Measurements from ENCODE around the gene IGFL3.

- TF ChIP-seq REST (IDR thresholded peaks at IDR 0.05; ENCODE audit: insufficient read depth in 1 of 2, low read depth in 2 of 2, low read length in 2 of 2) = no peak
- TF ChIP-seq FOXP2 (optimal IDR thresholded peaks at IDR 0.05; ENCODE audit: borderline replicate concordance, extremely low read depth, extremely low read length, insufficient read depth) = no peak
- no peak for TF ChIP-seq TAF1 (IDR thresholded peaks at IDR 0.05; ENCODE audit: borderline replicate concordance, insufficient read depth, low read length)
- no peak for TF ChIP-seq POLR2AphosphoS5 (IDR thresholded peaks at IDR 0.05; ENCODE audit: low read depth, low read length)
These were observed 48.2 kb downstream of the IGFL3 start for GRCh38 chr19:46076031-46076880.
